Bronchial epithelial cell (primary cell): ENCODE results near the gene SETBP1. TPM values are rescaled to one million over a fixed set of nuclear protein-coding genes. Genes with fewer than 3 reads are reported as not detected.

Experiments
- DNase-seq: peaks from one replicate; pipeline ENCODE4 v3.0.0-alpha.2; 2010; ENCODE audit warnings: low read depth
- FAIRE-seq: peaks from 2 replicates; lab custom pipeline; 2011; peaks lifted over from hg19 to GRCh38; lab: Jason Lieb, UNC
- H3K27me3 ChIP-seq: 2 replicates; pipeline ENCODE4 v1.5.1; 2011; ENCODE audit warnings: low read length; ENCODE audit not compliant: control insufficient read depth, insufficient read depth
- H3K36me3 ChIP-seq: 2 replicates; pipeline ENCODE4 v1.5.1; 2011; ENCODE audit warnings: low read length; ENCODE audit not compliant: control insufficient read depth, insufficient read depth
- H3K4me3 ChIP-seq: 2 replicates; pipeline ENCODE4 v1.5.1; 2011; ENCODE audit warnings: mild to moderate bottlenecking, low read depth, low read length, control low read depth
- total RNA-seq: library from RNA; depleted of rRNA; stranded (reverse); fragments of >200 nt; gene quantifications from 2 replicates; pipeline ENCODE4 v1.2.1, GENCODE V29; 2014
- TF ChIP-seq, protein P1 (sequence below): IDR thresholded peaks from 2 replicates; pipeline ENCODE4 v1.5.1; 2011; ENCODE audit warnings: mild to moderate bottlenecking, moderate library complexity, low read length, control low read depth, inconsistent platforms; ENCODE audit not compliant: insufficient read depth, severe bottlenecking

Gene SETBP1
- total RNA-seq, 1 donor from 2014 or later: 1.8 TPM

DNA sequence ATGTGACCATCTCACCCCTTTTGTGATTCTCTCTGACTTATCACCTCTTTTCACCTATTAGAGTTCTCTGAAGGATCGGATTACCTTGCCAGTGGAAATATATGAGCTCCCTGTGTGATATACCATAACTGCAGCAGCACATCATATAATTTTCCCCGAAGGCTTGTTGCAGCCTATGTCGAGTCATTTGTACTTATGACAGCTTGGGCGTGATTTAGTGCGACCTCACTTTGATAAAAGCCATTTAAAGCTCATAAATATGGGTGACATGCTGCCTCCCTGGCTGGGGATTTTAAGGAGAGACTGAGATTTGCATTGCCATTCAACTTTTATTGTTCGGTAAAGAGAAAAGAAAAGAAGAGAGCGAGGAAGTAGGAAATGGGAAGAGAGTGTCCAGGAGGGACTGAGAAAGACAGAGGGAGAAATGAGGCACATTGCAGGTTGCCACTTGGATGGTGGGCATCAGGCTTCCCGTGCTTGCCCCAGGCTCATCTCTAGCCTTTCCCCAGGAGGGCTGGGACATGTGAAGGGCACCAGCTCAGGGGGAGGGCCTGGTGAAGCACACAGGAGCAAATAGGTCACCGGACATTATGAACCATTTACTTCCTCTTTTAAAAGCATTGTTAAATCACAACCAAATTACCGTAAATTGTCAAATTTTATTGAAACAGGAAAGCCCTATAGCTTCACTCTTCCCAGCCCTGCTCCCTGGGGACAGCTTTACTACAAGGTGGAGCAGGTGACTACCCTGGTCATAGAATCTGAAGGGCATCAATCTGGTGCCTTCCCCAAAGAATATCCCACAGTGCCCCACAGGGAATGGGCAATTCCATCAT, 161.3 kb downstream of the SETBP1 start:
- TF ChIP-seq, protein P1, sequence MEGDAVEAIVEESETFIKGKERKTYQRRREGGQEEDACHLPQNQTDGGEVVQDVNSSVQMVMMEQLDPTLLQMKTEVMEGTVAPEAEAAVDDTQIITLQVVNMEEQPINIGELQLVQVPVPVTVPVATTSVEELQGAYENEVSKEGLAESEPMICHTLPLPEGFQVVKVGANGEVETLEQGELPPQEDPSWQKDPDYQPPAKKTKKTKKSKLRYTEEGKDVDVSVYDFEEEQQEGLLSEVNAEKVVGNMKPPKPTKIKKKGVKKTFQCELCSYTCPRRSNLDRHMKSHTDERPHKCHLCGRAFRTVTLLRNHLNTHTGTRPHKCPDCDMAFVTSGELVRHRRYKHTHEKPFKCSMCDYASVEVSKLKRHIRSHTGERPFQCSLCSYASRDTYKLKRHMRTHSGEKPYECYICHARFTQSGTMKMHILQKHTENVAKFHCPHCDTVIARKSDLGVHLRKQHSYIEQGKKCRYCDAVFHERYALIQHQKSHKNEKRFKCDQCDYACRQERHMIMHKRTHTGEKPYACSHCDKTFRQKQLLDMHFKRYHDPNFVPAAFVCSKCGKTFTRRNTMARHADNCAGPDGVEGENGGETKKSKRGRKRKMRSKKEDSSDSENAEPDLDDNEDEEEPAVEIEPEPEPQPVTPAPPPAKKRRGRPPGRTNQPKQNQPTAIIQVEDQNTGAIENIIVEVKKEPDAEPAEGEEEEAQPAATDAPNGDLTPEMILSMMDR: no peak

DNA sequence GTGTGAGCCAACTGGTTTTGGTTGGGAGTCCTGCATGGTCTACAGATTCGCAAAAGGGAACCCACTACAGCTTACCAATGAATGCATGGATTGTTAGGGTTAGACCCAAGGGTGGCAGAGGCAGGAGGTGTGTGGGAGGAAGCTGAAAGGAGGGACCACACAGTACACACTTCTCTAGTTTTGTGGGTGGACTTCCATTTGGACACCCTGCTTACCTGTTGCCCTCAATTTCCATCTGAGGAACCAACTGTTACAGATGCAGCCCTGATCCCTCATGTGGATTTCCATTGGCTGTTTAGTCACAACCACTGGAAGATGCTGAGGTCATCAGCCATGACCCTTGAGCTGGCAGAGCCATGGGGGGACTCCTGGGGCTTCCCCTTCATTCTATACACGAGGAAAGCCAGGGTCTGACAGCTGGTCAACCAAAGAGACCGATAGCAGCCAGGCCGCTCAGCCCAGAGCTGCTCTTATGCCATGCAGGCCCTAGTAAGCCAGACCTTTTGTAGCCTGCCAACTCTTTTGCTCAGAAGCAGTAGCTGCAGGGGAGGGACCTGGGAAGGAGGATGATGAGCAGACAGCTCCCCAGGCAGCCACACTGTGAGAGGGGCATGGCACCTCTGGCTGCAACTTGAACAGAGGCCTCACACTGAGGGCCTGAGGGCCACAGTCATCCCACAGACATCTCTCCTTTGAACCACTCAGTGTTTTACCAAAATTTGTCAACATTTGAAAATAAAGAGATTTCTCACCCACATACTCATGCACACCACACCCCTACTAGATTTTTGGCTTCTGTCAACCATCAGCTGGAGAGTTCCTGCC, 162.1 kb downstream of the SETBP1 start:
- TF ChIP-seq, protein P1: no peak
- H3K4me3 ChIP-seq: no peak overlapping the region
- FAIRE-seq (no peak), DNase-seq (no peak)
- H3K36me3 ChIP-seq: no peaks in the 10 kb centered on the region
- no peaks in the 10 kb centered on the region for H3K27me3 ChIP-seq

More for the DNA sequence above, 161.3 kb downstream of the SETBP1 start:
- Histone ChIP-seq H3K27me3 (no peaks in the 10 kb centered on the region), H3K4me3 (no peak overlapping the region), H3K36me3 (no peaks in the 10 kb centered on the region)
- FAIRE-seq (no peak), DNase-seq (no peak)

DNA sequence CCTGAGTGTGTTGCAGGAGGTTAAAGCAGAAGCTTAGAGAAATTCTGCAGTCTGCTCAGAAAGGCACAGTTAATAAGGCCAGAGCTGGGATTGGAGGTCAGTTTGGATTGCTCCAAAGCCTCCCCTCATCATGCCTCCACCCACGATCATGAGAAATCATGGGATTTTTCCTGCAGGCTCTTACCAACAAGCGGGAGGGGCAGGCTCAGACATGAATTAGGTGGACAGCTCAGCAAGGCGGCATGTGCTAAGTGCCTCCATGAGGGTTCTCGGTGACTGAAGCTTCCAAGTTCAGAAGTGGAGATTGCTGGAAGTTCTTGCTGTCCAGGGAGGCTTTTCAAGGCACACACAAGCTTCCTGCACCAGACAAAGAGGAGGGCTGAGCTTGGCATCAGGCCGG, 163.8 kb downstream of the SETBP1 start:
- DNase-seq (peak; percentile 71), FAIRE-seq (no peak)
- TF ChIP-seq, protein P1: no peak
- Histone ChIP-seq H3K27me3 (no peaks in the 10 kb centered on the region), H3K4me3 (no peak overlapping the region), H3K36me3 (no peaks in the 10 kb centered on the region)

DNA sequence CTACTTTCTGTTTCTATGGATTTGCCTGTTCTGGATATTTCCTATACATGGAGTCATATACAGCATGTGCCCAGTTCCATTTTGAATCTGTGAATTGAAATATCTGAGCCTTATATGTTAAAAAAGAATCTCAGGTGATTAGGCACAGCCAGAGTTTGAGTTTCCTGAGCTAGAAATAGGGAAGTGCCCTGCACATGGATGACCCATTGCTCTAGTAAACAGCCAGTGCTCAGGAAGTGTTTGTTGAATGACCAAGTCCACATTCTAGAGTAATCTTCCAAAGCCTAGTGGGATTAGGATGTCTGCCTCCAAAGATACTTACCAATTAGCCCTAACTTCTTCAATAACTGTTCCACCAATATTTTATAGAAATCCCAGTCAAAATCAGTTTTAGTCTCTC, 165.8 kb downstream of the SETBP1 start:
- Histone ChIP-seq H3K4me3 (no peak overlapping the region), H3K36me3 (no peaks in the 10 kb centered on the region), H3K27me3 (no peaks in the 10 kb centered on the region)
- DNase-seq (no peak), FAIRE-seq (no peak)
- TF ChIP-seq, protein P1: no peak

DNA sequence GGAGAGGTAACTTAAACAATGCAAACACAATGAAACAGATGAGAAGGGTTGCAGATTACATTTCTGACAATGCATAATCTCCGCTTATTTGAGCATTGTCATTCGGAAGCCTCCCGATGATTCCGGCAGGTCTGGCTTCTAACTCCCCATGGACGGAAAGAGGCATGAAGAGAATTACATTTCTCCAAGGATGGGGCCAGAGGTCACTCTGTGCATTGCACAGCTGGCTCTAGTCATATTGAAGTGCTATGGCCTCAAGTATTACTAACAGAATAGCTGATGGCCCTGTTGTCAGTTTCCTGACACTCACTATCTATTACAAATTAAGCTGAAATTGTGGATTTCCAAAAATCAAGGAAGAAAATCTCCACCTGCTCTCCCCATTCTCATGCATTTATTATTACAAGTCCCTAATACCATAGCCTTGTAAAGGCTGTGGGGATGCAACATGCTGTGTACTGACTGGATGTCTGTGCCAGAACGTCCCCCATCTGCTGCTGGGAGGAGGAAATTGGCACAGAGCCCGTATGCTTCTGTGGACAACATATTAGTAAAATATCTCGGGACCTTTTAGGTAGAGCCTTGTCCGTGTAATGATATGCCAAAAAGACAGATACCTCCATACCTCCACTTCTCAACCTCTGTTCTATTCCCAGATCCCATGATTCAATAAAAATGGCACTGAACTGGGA, 168.1 kb downstream of the SETBP1 start:
- no peak for DNase-seq
- no peaks in the 10 kb centered on the region for H3K27me3 ChIP-seq
- no peak for FAIRE-seq
- H3K4me3 ChIP-seq: no peak overlapping the region
- TF ChIP-seq, protein P1: no peak
- H3K36me3 ChIP-seq: no peaks in the 10 kb centered on the region
